Cardiac fibroblast (primary cell): ENCODE results near the gene CD99L2.

Experiments used
- DNase-seq, 2 donors: peaks; one replicate each; pipeline versions ENCODE4 v3.0.0 to v3.0.0-alpha.2; 2010; ENCODE audit warnings: low read depth in 2 of 2
- H3K4me3 ChIP-seq, 2 donors: replicated peaks in 1 of 2; 1 replicate in 1 of 2; 2 replicates in 1 of 2; pipeline ENCODE4 v1.5.1; 2011; ENCODE audit warnings: low read depth in 2 of 2, low read length in 2 of 2, mild to moderate bottlenecking in 2 of 2, moderate library complexity in 1 of 2
- CTCF ChIP-seq: IDR thresholded peaks from one replicate; pipeline ENCODE4 v1.5.1; 2011; ENCODE audit warnings: low read depth, mild to moderate bottlenecking, low read length, inconsistent platforms

CD99L2 gene

GRCh38 chrX:150871341-150871811, 27.1 kb downstream of the CD99L2 start:
- H3K4me3 ChIP-seq, result no peak overlapping the region
- DNase-seq, result no peak
- TF ChIP-seq CTCF, result no peak

GRCh38 chrX:150870487-150871340, 27.8 kb downstream of the CD99L2 start:
- TF ChIP-seq CTCF, result no peak
- H3K4me3 ChIP-seq, result peak overlapping the region in 1 of 2 donors; percentile 1
- DNase-seq, result peak; percentile 40 to 52

GRCh38 chrX:150870029-150870428, 28.4 kb downstream of the CD99L2 start:
- TF ChIP-seq CTCF, result no peak
- DNase-seq, result no peak
- no peak overlapping the region for H3K4me3 ChIP-seq

GRCh38 chrX:150869450-150869849, 29.0 kb downstream of the CD99L2 start:
- no peak for DNase-seq
- no peak overlapping the region for H3K4me3 ChIP-seq
- no peak for TF ChIP-seq CTCF

GRCh38 chrX:150868625-150869024, 29.8 kb downstream of the CD99L2 start:
- no peak overlapping the region for H3K4me3 ChIP-seq
- DNase-seq, result no peak
- TF ChIP-seq CTCF, result no peak

GRCh38 chrX:150864127-150864526, 34.3 kb downstream of the CD99L2 start:
- no peak for TF ChIP-seq CTCF
- no peak overlapping the region for H3K4me3 ChIP-seq
- no peak for DNase-seq
